HEK293T (cell line): ENCODE data around the gene JARID2.

Source experiments
- CTCF ChIA-PET: fragments of 350-600 bp; formaldehyde crosslinking; extraction: SDS; loops from one replicate; lab custom pipeline; 2021; ENCODE audit warnings: antibody characterized with exemption, inconsistent platforms; lab: Yijun Ruan, JAX
- POLR2A ChIA-PET: fragments of 350-600 bp; formaldehyde crosslinking; extraction: SDS; loops from one replicate; lab custom pipeline; 2020; ENCODE audit warnings: antibody characterized with exemption, inconsistent platforms; lab: Yijun Ruan, JAX
- DNase-seq: peaks from one replicate; pipeline ENCODE4 v3.0.0; 2012; ENCODE audit warnings: mixed read lengths; ENCODE audit errors: extremely low spot score
- ARNT ChIP-seq: fragments of 450-650 bp; IDR thresholded peaks from 2 replicates; pipeline ENCODE4 v1.6.1; 2017; ENCODE audit warnings: mild to moderate bottlenecking
- BHLHE40 ChIP-seq: fragments of 450-650 bp; IDR thresholded peaks from 2 replicates; pipeline ENCODE4 v1.6.1; 2016; ENCODE audit warnings: mild to moderate bottlenecking, moderate library complexity, borderline replicate concordance
- CTBP1 ChIP-seq: fragments of 450-650 bp; IDR thresholded peaks from 2 replicates; pipeline ENCODE4 v1.6.1; 2016; ENCODE audit warnings: borderline replicate concordance
- ELF4 ChIP-seq: fragments of 450-650 bp; IDR thresholded peaks from 2 replicates; pipeline ENCODE4 v1.6.1; 2017; ENCODE audit warnings: antibody characterized with exemption
- FOXA1 ChIP-seq: fragments of 450-650 bp; IDR thresholded peaks from 2 replicates; pipeline ENCODE4 v1.6.1; 2016; ENCODE audit warnings: mild to moderate bottlenecking
- FOXK2 ChIP-seq: fragments of 450-650 bp; IDR thresholded peaks from 2 replicates; pipeline ENCODE4 v1.6.1; 2016; ENCODE audit warnings: mild to moderate bottlenecking
- FOXM1 ChIP-seq: fragments of 450-650 bp; IDR thresholded peaks from 2 replicates; pipeline ENCODE4 v1.6.1; 2017; ENCODE audit warnings: mild to moderate bottlenecking, borderline replicate concordance
- HDGF ChIP-seq: fragments of 450-650 bp; IDR thresholded peaks from 2 replicates; pipeline ENCODE4 v1.6.1; 2017; ENCODE audit warnings: antibody characterized with exemption, borderline replicate concordance
- L3MBTL2 ChIP-seq: fragments of 450-650 bp; conservative IDR thresholded peaks from 2 replicates; pipeline ENCODE4 v1.6.1; 2016; ENCODE audit warnings: mild to moderate bottlenecking
- LEF1 ChIP-seq: fragments of 450-650 bp; IDR thresholded peaks from 2 replicates; pipeline ENCODE4 v1.6.1; 2017; ENCODE audit warnings: mild to moderate bottlenecking, borderline replicate concordance
- NFRKB ChIP-seq: fragments of 450-650 bp; IDR thresholded peaks from 2 replicates; pipeline ENCODE4 v1.6.1; 2016; ENCODE audit warnings: mild to moderate bottlenecking, moderate library complexity
- PKNOX1 ChIP-seq: fragments of 450-650 bp; IDR thresholded peaks from 2 replicates; pipeline ENCODE4 v1.6.1; 2016
- SP1 ChIP-seq: fragments of 450-650 bp; IDR thresholded peaks from 2 replicates; pipeline ENCODE4 v1.6.1; 2017
- SUZ12 ChIP-seq: fragments of 450-650 bp; IDR thresholded peaks from 2 replicates; pipeline ENCODE4 v1.6.1; 2016; ENCODE audit warnings: mild to moderate bottlenecking
- TARDBP ChIP-seq: fragments of 450-650 bp; IDR thresholded peaks from 2 replicates; pipeline ENCODE4 v1.6.1; 2016
- ZNF384 ChIP-seq: fragments of 450-650 bp; IDR thresholded peaks from 2 replicates; pipeline ENCODE4 v1.6.1; 2016

JARID2 gene

GRCh38 chr6:15370733-15371671 lies 125.1 kb downstream of the JARID2 start:
- ChIA-PET CTCF (interaction anchor here (0.6 kb wide), 1 partner anchor 163 kb away, joined by 3 read pairs; no protein-coding TSS in a partner anchor), POLR2A (no interaction called here)
- no peak for DNase-seq
- TF ChIP-seq ARNT (no peak), FOXK2 (no peak), FOXM1 (no peak), CTBP1 (no peak), TARDBP (no peak)

DNA sequence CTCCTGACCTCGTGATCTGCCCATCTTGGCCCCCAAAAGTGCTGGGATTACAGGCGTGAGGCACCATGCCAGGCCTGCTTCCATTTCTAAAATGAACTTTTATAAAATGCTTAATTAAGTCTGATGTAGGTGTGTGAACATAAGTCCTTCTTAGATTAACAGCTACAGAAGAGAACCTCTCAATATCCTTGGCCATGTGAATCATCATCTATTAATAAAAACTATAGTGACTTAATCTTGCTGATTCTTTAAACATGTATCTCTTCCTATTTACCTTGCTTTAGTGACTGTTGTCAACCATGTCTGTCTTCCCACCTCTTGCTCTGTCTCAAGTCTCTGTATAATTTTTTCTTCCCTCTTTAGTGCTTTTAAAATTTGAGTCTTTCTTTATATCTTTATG lies 127.1 kb downstream of the JARID2 start:
- CTCF ChIA-PET, result no interaction called here
- POLR2A ChIA-PET, result no interaction called here
- DNase-seq, result no peak
- no peak for TF ChIP-seq HDGF
- TF ChIP-seq PKNOX1, result no peak
- TF ChIP-seq ELF4, result no peak
- TF ChIP-seq SP1, result no peak
- TF ChIP-seq TARDBP, result no peak
- no peak for TF ChIP-seq LEF1
- TF ChIP-seq FOXA1, result no peak
- TF ChIP-seq ZNF384, result no peak
- TF ChIP-seq BHLHE40, result no peak
- TF ChIP-seq CTBP1, result no peak
- no peak for TF ChIP-seq FOXM1

- TF ChIP-seq FOXM1 (no peak), ZNF384 (no peak), PKNOX1 (no peak)
- ChIA-PET POLR2A (no interaction called here), CTCF (no interaction called here)
Measured at GRCh38 chr6:15374119-15374518, 128.2 kb downstream of the JARID2 start.

GRCh38 chr6:15375018-15375417 lies 129.1 kb downstream of the JARID2 start:
- ChIA-PET CTCF (interaction anchor here (0.7 kb wide), 1 partner anchor 23 kb away, joined by 3 read pairs; no protein-coding TSS in a partner anchor), POLR2A (no interaction called here)
- no peak for DNase-seq
- TF ChIP-seq FOXA1, result no peak
- TF ChIP-seq L3MBTL2, result no peak
- no peak for TF ChIP-seq NFRKB
- no peak for TF ChIP-seq BHLHE40
- no peak for TF ChIP-seq FOXK2
- TF ChIP-seq HDGF, result no peak
- no peak for TF ChIP-seq SUZ12
- no peak for TF ChIP-seq SP1
- TF ChIP-seq FOXM1, result no peak
- TF ChIP-seq ARNT, result no peak
- TF ChIP-seq CTBP1, result no peak
- no peak for TF ChIP-seq ZNF384
- TF ChIP-seq TARDBP, result no peak
- no peak for TF ChIP-seq LEF1

More at GRCh38 chr6:15374119-15374518, 128.2 kb downstream of the JARID2 start:
- no peak for DNase-seq

- DNase-seq, result no peak
- ChIA-PET CTCF (no interaction called here), POLR2A (no interaction called here)
- TF ChIP-seq ZNF384 (no peak), SP1 (no peak), NFRKB (no peak), TARDBP (no peak), PKNOX1 (no peak), CTBP1 (no peak), FOXM1 (no peak), ELF4 (no peak), LEF1 (no peak), BHLHE40 (no peak), ARNT (no peak), FOXA1 (no peak), FOXK2 (no peak)
Measured at GRCh38 chr6:15375638-15376290, 129.9 kb downstream of the JARID2 start.

- POLR2A ChIA-PET, result no interaction called here
- TF ChIP-seq HDGF (no peak), SUZ12 (no peak), FOXM1 (no peak), TARDBP (no peak), SP1 (no peak)
- CTCF ChIA-PET, result interaction anchor here (0.5 kb wide), 1 partner anchor 15 kb away, joined by 4 read pairs; no protein-coding TSS in a partner anchor
- no peak for DNase-seq
Measured at GRCh38 chr6:15376900-15377487, 131.1 kb downstream of the JARID2 start.
